SK-N-SH treated with all-trans-retinoic acid at 6 μM for 48 hours (cell line): ENCODE measurements around the gene EMID1.

Source experiments
- CREB5 ChIP-seq: fragments of 250-450 bp; sonication (Bioruptor Pico); IDR thresholded peaks from 2 replicates; pipeline ENCODE4 v1.5.1; 2020; ENCODE audit warnings: low read depth, mild to moderate bottlenecking, moderate library complexity
- CSDC2 ChIP-seq: fragments of 250-450 bp; sonication (Bioruptor Pico); IDR thresholded peaks from 2 replicates; pipeline ENCODE4 v1.5.0; 2020; ENCODE audit warnings: mild to moderate bottlenecking, moderate library complexity
- ISL1 ChIP-seq: fragments of 250-450 bp; sonication (Bioruptor Pico); IDR thresholded peaks from 2 replicates; pipeline ENCODE4 v2.1.2; 2022; ENCODE audit warnings: mild to moderate bottlenecking, moderate library complexity
- OSR1 ChIP-seq: fragments of 250-450 bp; sonication (Bioruptor Pico); IDR thresholded peaks from 2 replicates; pipeline ENCODE4 v1.8.0; 2022; ENCODE audit warnings: moderate library complexity, mild to moderate bottlenecking, inconsistent platforms
- PATZ1 ChIP-seq: fragments of 250-450 bp; sonication (Bioruptor Pico); IDR thresholded peaks from 2 replicates; pipeline ENCODE4 v1.8.0; 2020; ENCODE audit warnings: mild to moderate bottlenecking, moderate library complexity, borderline replicate concordance
- PPARA ChIP-seq: fragments of 250-450 bp; sonication (Bioruptor Pico); IDR thresholded peaks from 2 replicates; pipeline ENCODE4 v1.5.0; 2020; ENCODE audit warnings: mild to moderate bottlenecking, borderline replicate concordance
- SNAI2 ChIP-seq: fragments of 250-450 bp; sonication (Bioruptor Pico); IDR thresholded peaks from 2 replicates; pipeline ENCODE4 v1.5.0; 2020; ENCODE audit warnings: mild to moderate bottlenecking, moderate library complexity
- TCF4 ChIP-seq: fragments of 250-450 bp; sonication (Bioruptor Pico); IDR thresholded peaks from 2 replicates; pipeline ENCODE4 v1.8.0; 2021; ENCODE audit warnings: mild to moderate bottlenecking, moderate library complexity, borderline replicate concordance
- TSHZ2 ChIP-seq: fragments of 250-450 bp; sonication (Bioruptor Pico); IDR thresholded peaks from 2 replicates; pipeline ENCODE4 v1.5.0; 2020; ENCODE audit warnings: mild to moderate bottlenecking, moderate library complexity
- ZC3H10 ChIP-seq: fragments of 250-450 bp; sonication (Bioruptor Pico); IDR thresholded peaks from 2 replicates; pipeline ENCODE4 v1.5.1; 2021; ENCODE audit warnings: mild to moderate bottlenecking, moderate library complexity
- ZFP30 ChIP-seq: fragments of 450-650 bp; formaldehyde crosslinking; IDR thresholded peaks from 2 replicates; pipeline ENCODE4 v1.5.0; 2022; ENCODE audit warnings: mild to moderate bottlenecking, moderate library complexity
- ZNF70 ChIP-seq: fragments of 450-650 bp; formaldehyde crosslinking; IDR thresholded peaks from 2 replicates; pipeline ENCODE4 v1.5.0; 2020; ENCODE audit warnings: mild to moderate bottlenecking, moderate library complexity

GRCh38 chr22:29288837-29289236 lies 83.1 kb downstream of the EMID1 start:
- TF ChIP-seq ISL1 (CRISPR knock-in tag) (no peak), CREB5 (CRISPR knock-in tag) (no peak), PATZ1 (no peak), PPARA (CRISPR knock-in tag) (no peak), CSDC2 (CRISPR knock-in tag) (no peak), SNAI2 (CRISPR knock-in tag) (no peak), ZC3H10 (CRISPR knock-in tag) (no peak), ZFP30 (CRISPR knock-in tag) (no peak), TSHZ2 (no peak), OSR1 (CRISPR knock-in tag) (no peak), TCF4 (CRISPR knock-in tag) (no peak), ZNF70 (CRISPR knock-in tag) (no peak)
